ENCODE results near the gene CYP46A1. TPM values are rescaled to one million over a fixed set of nuclear protein-coding genes. Genes with fewer than 3 reads are reported as not detected.

Gene CYP46A1
- total RNA-seq, 1 experiment from 2014 or later, result not detected

GRCh38 chr14:99747582-99748330, 63.7 kb downstream of the CYP46A1 start:
- intact Hi-C loops (cut with micrococcal nuclease; ENCODE audit: unreplicated experiment), result no loop called here

GRCh38 chr14:99748529-99748928, 64.4 kb downstream of the CYP46A1 start:
- peaks cover 6% of the 10 kb centered on the region; the same call in 1 of the 2 replicates for H3F3A ChIP-seq (ENCODE audit: insufficient read depth, low read depth)
- ChIA-PET CTCF (no interaction called here), POLR2A (ENCODE audit: unreplicated experiment) (no interaction called here)
- no peaks in the 10 kb centered on the region for H3K27me3 ChIP-seq (ENCODE audit: insufficient read depth, low read depth)
- no peaks in the 10 kb centered on the region for H4K20me1 ChIP-seq (ENCODE audit: insufficient read depth)
- peaks cover 17% of the 10 kb centered on the region for H3K4me1 ChIP-seq (replicated peaks; ENCODE audit: insufficient read depth)
- H3K4me2 ChIP-seq, result no peak overlapping the region
- H3K27ac ChIP-seq, result no peak overlapping the region
- no peak overlapping the region for H2AFZ ChIP-seq
- intact Hi-C loops (cut with micrococcal nuclease; ENCODE audit: unreplicated experiment), result no loop called here
- TF ChIP-seq CTCF (conservative IDR thresholded peaks at IDR 0.05), result no peak
- TF ChIP-seq EZH2 (IDR thresholded peaks at IDR 0.05; ENCODE audit: low read depth), result no peak
- no peaks in the 10 kb centered on the region for H3K9me3 ChIP-seq (ENCODE audit: insufficient read depth, low read depth)
- H3K79me2 ChIP-seq (ENCODE audit: low read depth), result no peaks in the 10 kb centered on the region
- H3K9me2 ChIP-seq (ENCODE audit: insufficient read depth), result no peaks in the 10 kb centered on the region
- no peaks in the 10 kb centered on the region for H3K36me3 ChIP-seq (ENCODE audit: low read depth)
- no peak overlapping the region for H3K4me3 ChIP-seq
- DNase-seq, result no peak
- no TSS peak for BruUV-seq (replicated peaks)

More at GRCh38 chr14:99747582-99748330, 63.7 kb downstream of the CYP46A1 start:
- no peak for TF ChIP-seq EZH2 (IDR thresholded peaks at IDR 0.05; ENCODE audit: low read depth)
- no peak for TF ChIP-seq CTCF (conservative IDR thresholded peaks at IDR 0.05)
- DNase-seq, result no peak
- no peaks in the 10 kb centered on the region for H3K9me2 ChIP-seq (ENCODE audit: insufficient read depth)
- no peak overlapping the region for H3K27ac ChIP-seq
- H4K20me1 ChIP-seq (ENCODE audit: insufficient read depth), result no peaks in the 10 kb centered on the region
- ChIA-PET CTCF (no interaction called here), POLR2A (ENCODE audit: unreplicated experiment) (no interaction called here)
- no TSS peak for BruUV-seq (replicated peaks)
- no peak overlapping the region for H3K4me2 ChIP-seq
- H3K4me3 ChIP-seq, result no peak overlapping the region
- peaks cover 11% of the 10 kb centered on the region for H3K4me1 ChIP-seq (replicated peaks; ENCODE audit: insufficient read depth)
- H3K79me2 ChIP-seq (ENCODE audit: low read depth), result no peaks in the 10 kb centered on the region
- peaks cover 6% of the 10 kb centered on the region; the same call in 1 of the 2 replicates for H3F3A ChIP-seq (ENCODE audit: insufficient read depth, low read depth)
- H3K36me3 ChIP-seq (ENCODE audit: low read depth), result no peaks in the 10 kb centered on the region
- H3K27me3 ChIP-seq (ENCODE audit: insufficient read depth, low read depth), result no peaks in the 10 kb centered on the region
- H3K9me3 ChIP-seq (ENCODE audit: insufficient read depth, low read depth), result no peaks in the 10 kb centered on the region
- H2AFZ ChIP-seq, result no peak overlapping the region

GRCh38 chr14:99749142-99749541, 65.0 kb downstream of the CYP46A1 start:
- ChIA-PET CTCF (no interaction called here), POLR2A (ENCODE audit: unreplicated experiment) (no interaction called here)
- Histone ChIP-seq H3K79me2 (ENCODE audit: low read depth) (no peaks in the 10 kb centered on the region), H4K20me1 (ENCODE audit: insufficient read depth) (no peaks in the 10 kb centered on the region), H2AFZ (no peak overlapping the region), H3K4me2 (no peak overlapping the region), H3K4me1 (replicated peaks; ENCODE audit: insufficient read depth) (peaks cover 23% of the 10 kb centered on the region), H3K4me3 (no peak overlapping the region), H3K27ac (no peak overlapping the region), H3F3A (ENCODE audit: insufficient read depth, low read depth) (peaks cover 6% of the 10 kb centered on the region; the same call in 1 of the 2 replicates), H3K9me3 (ENCODE audit: insufficient read depth, low read depth) (no peaks in the 10 kb centered on the region), H3K36me3 (ENCODE audit: low read depth) (no peaks in the 10 kb centered on the region), H3K27me3 (ENCODE audit: insufficient read depth, low read depth) (no peaks in the 10 kb centered on the region), H3K9me2 (ENCODE audit: insufficient read depth) (no peaks in the 10 kb centered on the region)
- TF ChIP-seq EZH2 (IDR thresholded peaks at IDR 0.05; ENCODE audit: low read depth), result no peak
- 0 out of 2 replicates have a peak, but pooled peaks have one; percentile 20 for TF ChIP-seq CTCF (conservative IDR thresholded peaks at IDR 0.05)
- intact Hi-C loops (cut with micrococcal nuclease; ENCODE audit: unreplicated experiment), result no loop called here
- no peak for DNase-seq
- BruUV-seq (replicated peaks), result no TSS peak
